Ascending aorta (tissue), 2 donors: ENCODE data around the gene ATP5ME. TPM values are rescaled to one million over a fixed set of nuclear protein-coding genes. Genes with fewer than 3 reads are reported as not detected.

Experiments
- DNase-seq, 2 donors: peaks; one replicate each; pipeline ENCODE4 v3.0.0-alpha.2; 2019; ENCODE audit warnings: low spot score in 2 of 2
- H3K27ac ChIP-seq, 2 donors: fragments of 200-600 bp; sonication (generic); one replicate each; pipeline ENCODE4 v1.5.1; 2016 to 2017; ENCODE audit warnings: mild to moderate bottlenecking in 1 of 2
- H3K27me3 ChIP-seq: fragments of 200-600 bp; sonication (generic); one replicate; pipeline ENCODE4 v1.5.1; 2017
- H3K36me3 ChIP-seq, 2 donors: fragments of 200-600 bp; sonication (generic); one replicate each; pipeline ENCODE4 v1.5.1; 2016
- H3K4me1 ChIP-seq, 2 donors: fragments of 200-600 bp; sonication (generic); one replicate each; pipeline ENCODE4 v1.5.1; 2016 to 2017; ENCODE audit warnings: mild to moderate bottlenecking in 1 of 2
- H3K4me3 ChIP-seq, 2 donors: fragments of 200-600 bp; sonication (generic); one replicate each; pipeline ENCODE4 v1.5.1; 2016 to 2017; ENCODE audit warnings: mild to moderate bottlenecking in 1 of 2
- H3K9me3 ChIP-seq, 2 donors: fragments of 200-600 bp; sonication (generic); one replicate each; pipeline ENCODE4 v1.5.1; 2016
- CTCF ChIP-seq, 3 experiments: fragments of 200-600 bp in 2 of 3; fragments of 450-650 bp in 1 of 3; sonication (generic) in 2 of 3; IDR thresholded peaks; one replicate each; pipeline ENCODE4 v1.5.1; 2016 to 2019; ENCODE audit warnings: antibody characterized with exemption in 3 of 3, mild to moderate bottlenecking in 1 of 3, moderate library complexity in 1 of 3
- intact Hi-C: fragments of 100-400 bp; cut with DNase I; formaldehyde crosslinking; loops from one replicate; pipeline ENCODE4 v1.15.1; 2023
- total RNA-seq: library from RNA; depleted of rRNA; stranded (reverse); fragments of >200 nt; gene quantifications from one replicate; pipeline ENCODE4 v1.1.0, GENCODE V29; 2016

The ATP5ME gene
- total RNA-seq, 1 donor from 2014 or later = not detected

DNA sequence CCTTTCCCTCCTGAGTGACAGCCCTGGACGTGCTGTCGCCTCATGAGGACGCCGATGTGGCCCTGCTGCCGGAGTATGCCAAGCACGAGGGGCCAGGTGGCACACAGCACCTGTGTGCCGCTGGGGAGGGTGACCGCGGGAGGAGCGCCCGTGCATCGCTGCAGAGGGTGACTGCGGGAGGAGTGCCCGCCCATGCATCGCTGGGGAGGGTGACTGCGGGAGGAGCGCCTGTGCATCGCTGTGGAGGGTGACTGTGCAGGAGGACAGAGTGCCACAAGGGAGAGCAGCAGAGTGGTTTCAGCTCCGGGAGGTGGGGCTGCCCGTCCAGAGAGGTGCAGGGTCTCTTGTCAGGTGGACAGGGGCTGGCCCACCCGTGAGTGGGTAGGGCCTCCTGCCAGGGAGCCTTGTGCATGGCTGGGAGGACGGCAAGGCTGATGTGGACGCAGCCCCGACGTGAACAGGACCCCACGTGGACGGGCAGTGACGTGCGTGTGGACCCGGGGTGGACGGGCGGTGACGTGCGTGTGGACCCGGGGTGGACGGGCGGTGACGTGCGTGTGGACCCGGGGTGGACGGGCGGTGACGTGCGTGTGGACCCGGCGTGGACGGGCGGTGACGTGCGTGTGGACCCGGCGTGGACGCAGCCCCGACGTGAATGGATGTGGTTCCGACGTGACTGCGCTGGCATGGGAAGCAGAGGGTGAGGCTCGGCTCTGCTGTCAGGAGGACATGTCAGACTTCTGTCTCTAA, 46.2 kb upstream of the ATP5ME start:
- Histone ChIP-seq H3K27me3 (no peaks in the 10 kb centered on the region), H3K36me3 (peaks cover 0 to 15% of the 10 kb centered on the region in 2 donors), H3K4me3 (no peak overlapping the region), H3K4me1 (no peaks in the 10 kb centered on the region), H3K27ac (no peak overlapping the region), H3K9me3 (no peaks in the 10 kb centered on the region)
- no peak for DNase-seq
- intact Hi-C loops = no loop called here
- no peak for TF ChIP-seq CTCF (IDR thresholded peaks at IDR 0.05)

- DNase-seq = no peak
These were observed 44.4 kb upstream of the ATP5ME start for GRCh38 chr4:718460-718859.

GRCh38 chr4:717601-718320, 43.7 kb upstream of the ATP5ME start:
- Histone ChIP-seq H3K36me3 (peaks cover 0 to 8% of the 10 kb centered on the region in 2 donors), H3K4me3 (no peak overlapping the region), H3K9me3 (no peaks in the 10 kb centered on the region), H3K4me1 (no peaks in the 10 kb centered on the region), H3K27ac (no peak overlapping the region), H3K27me3 (no peaks in the 10 kb centered on the region)
- intact Hi-C loops = no loop called here
- no peak for DNase-seq
- no peak for TF ChIP-seq CTCF (IDR thresholded peaks at IDR 0.05)

More at GRCh38 chr4:718460-718859, 44.4 kb upstream of the ATP5ME start:
- no peaks in the 10 kb centered on the region for H3K27me3 ChIP-seq
- TF ChIP-seq CTCF (IDR thresholded peaks at IDR 0.05) = no peak
- H3K4me3 ChIP-seq = no peak overlapping the region
- H3K4me1 ChIP-seq = no peaks in the 10 kb centered on the region
- no peaks in the 10 kb centered on the region for H3K9me3 ChIP-seq
- peaks cover 0 to 14% of the 10 kb centered on the region in 2 donors for H3K36me3 ChIP-seq
- no peak overlapping the region for H3K27ac ChIP-seq
- intact Hi-C loops = no loop called here

- Histone ChIP-seq H3K27me3 (no peaks in the 10 kb centered on the region), H3K4me3 (no peak overlapping the region), H3K4me1 (no peaks in the 10 kb centered on the region), H3K27ac (no peak overlapping the region), H3K9me3 (no peaks in the 10 kb centered on the region), H3K36me3 (no peaks in the 10 kb centered on the region)
- no peak for TF ChIP-seq CTCF (IDR thresholded peaks at IDR 0.05)
- DNase-seq = no peak
- intact Hi-C loops = no loop called here
These were observed 40.0 kb upstream of the ATP5ME start for GRCh38 chr4:714087-714486.

DNA sequence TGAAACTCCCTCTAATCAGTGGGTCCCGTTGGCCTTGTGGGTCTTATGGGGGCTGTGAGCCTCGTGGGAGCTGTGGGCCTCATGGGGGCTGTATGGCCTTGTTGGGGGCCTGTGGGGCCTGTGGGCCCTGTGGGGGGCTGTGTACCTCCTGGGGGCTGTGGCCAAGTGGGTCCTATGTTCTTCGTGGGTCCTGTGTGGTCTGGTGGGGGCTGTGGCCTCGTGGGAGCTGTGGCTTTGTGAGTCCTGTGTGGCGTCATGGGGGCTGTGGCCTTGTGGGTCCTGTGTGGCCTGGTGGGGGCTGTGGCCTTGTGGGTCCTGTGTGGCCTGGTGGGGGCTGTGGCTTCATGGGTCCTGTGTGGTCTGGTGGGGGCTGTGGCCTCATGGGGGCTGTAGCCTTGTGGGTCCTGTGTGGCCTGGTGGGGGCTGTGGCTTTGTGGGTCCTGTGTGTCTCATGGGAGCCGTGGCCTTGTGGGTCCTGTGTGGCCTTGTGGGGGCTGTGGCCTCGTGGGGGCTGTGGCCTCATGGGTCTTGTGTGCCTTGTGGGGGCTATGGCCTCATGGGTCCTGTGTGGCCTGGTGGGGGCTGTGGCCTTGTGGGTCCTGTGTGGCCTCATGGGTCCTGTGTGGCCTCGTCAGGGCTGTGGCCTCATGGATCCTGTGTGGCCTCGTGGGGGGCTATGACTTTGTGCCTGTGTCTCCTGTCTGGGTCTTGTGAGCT, 39.0 kb upstream of the ATP5ME start:
- DNase-seq = no peak
- Histone ChIP-seq H3K4me3 (no peak overlapping the region), H3K36me3 (no peaks in the 10 kb centered on the region), H3K4me1 (peaks cover 0 to 5% of the 10 kb centered on the region in 2 donors), H3K27me3 (no peaks in the 10 kb centered on the region), H3K9me3 (no peaks in the 10 kb centered on the region), H3K27ac (no peak overlapping the region)
- intact Hi-C loops = no loop called here
- TF ChIP-seq CTCF (IDR thresholded peaks at IDR 0.05) = no peak
